Mesendoderm (in vitro differentiated cells): ENCODE data around the gene CCKAR.

Experiments used
- DNase-seq: peaks from one replicate; pipeline ENCODE4 v3.0.0; 2013
- H2AK5ac ChIP-seq: 2 replicates; pipeline ENCODE4 v1.6.1; 2013; ENCODE audit warnings: low read length, inconsistent platforms
- H2BK120ac ChIP-seq: 2 replicates; pipeline ENCODE4 v1.6.1; 2013; ENCODE audit warnings: low read depth, mild to moderate bottlenecking, low read length, moderate library complexity, mixed read lengths
- H2BK15ac ChIP-seq: replicated peaks from 2 replicates; pipeline ENCODE4 v1.6.1; 2013; ENCODE audit warnings: low read depth, mild to moderate bottlenecking, moderate library complexity
- H2BK5ac ChIP-seq: 2 replicates; pipeline ENCODE4 v1.6.1; 2013; ENCODE audit warnings: low read length, inconsistent platforms
- H3K18ac ChIP-seq: 2 replicates; pipeline ENCODE4 v1.6.1; 2013; ENCODE audit warnings: mild to moderate bottlenecking, low read length, mixed read lengths
- H3K23ac ChIP-seq: one replicate; pipeline ENCODE4 v1.6.1; 2013; ENCODE audit warnings: low read length
- H3K27ac ChIP-seq: 2 replicates; pipeline ENCODE4 v1.5.1; 2013; ENCODE audit warnings: low read depth, mild to moderate bottlenecking, inconsistent platforms, low read length, moderate library complexity
- H3K27me3 ChIP-seq: 2 replicates; pipeline ENCODE4 v1.6.1; 2013; ENCODE audit warnings: low read length, control low read depth, mild to moderate bottlenecking, inconsistent platforms; ENCODE audit not compliant: insufficient read depth, poor library complexity
- H3K36me3 ChIP-seq: 2 replicates; pipeline ENCODE4 v1.6.1; 2013; ENCODE audit warnings: low read length, inconsistent platforms; ENCODE audit not compliant: control insufficient read depth, insufficient read depth
- H3K4ac ChIP-seq: one replicate; pipeline ENCODE4 v1.6.1; 2013; ENCODE audit warnings: low read depth, mild to moderate bottlenecking, low read length, moderate library complexity
- H3K4me1 ChIP-seq: 2 replicates; pipeline ENCODE4 v1.6.1; 2013; ENCODE audit warnings: low read depth, low read length, inconsistent platforms; ENCODE audit not compliant: control insufficient read depth
- H3K4me2 ChIP-seq: 2 replicates; pipeline ENCODE4 v1.6.1; 2013; ENCODE audit warnings: low read length
- H3K4me3 ChIP-seq: 2 replicates; pipeline ENCODE4 v1.5.1; 2013; ENCODE audit warnings: mild to moderate bottlenecking, low read length
- H3K56ac ChIP-seq: one replicate; pipeline ENCODE4 v1.6.1; 2013; ENCODE audit warnings: low read length
- H3K79me1 ChIP-seq: 2 replicates; pipeline ENCODE4 v1.6.1; 2013; ENCODE audit warnings: low read length, inconsistent platforms
- H3K79me2 ChIP-seq: 2 replicates; pipeline ENCODE4 v1.6.1; 2013; ENCODE audit warnings: mild to moderate bottlenecking, low read length; ENCODE audit not compliant: control insufficient read depth, insufficient read depth
- H3K9ac ChIP-seq: 2 replicates; pipeline ENCODE4 v1.6.1; 2013; ENCODE audit warnings: low read length, inconsistent platforms
- H4K5ac ChIP-seq: one replicate; pipeline ENCODE4 v1.6.1; 2013; ENCODE audit warnings: low read length
- H4K8ac ChIP-seq: one replicate; pipeline ENCODE4 v1.6.1; 2013; ENCODE audit warnings: low read depth, mild to moderate bottlenecking, control low read depth, low read length, moderate library complexity
- WGBS: extraction: QIAGEN DNeasy Blood & Tissue Kit; methylation state at CpG from one replicate; pipeline ENCODE4 v1.1.7; 2013; ENCODE audit warnings: low lambda C conversion rate, missing lambda C conversion rate; ENCODE audit not compliant: insufficient coverage; ENCODE audit errors: extremely low coverage; 5-methylcytosine and 5-hydroxymethylcytosine counted together

Gene CCKAR

GRCh38 chr4:26462874-26463273 is 27.4 kb downstream of the CCKAR start:
- Histone ChIP-seq H3K79me2 (no peaks in the 10 kb centered on the region), H2BK15ac (no peak overlapping the region), H3K36me3 (no peaks in the 10 kb centered on the region), H3K4ac (no peak overlapping the region), H3K23ac (no peak overlapping the region), H3K4me1 (no peaks in the 10 kb centered on the region), H2BK120ac (no peak overlapping the region), H3K79me1 (no peaks in the 10 kb centered on the region), H2BK5ac (no peak overlapping the region), H3K27me3 (no peaks in the 10 kb centered on the region), H3K4me2 (no peak overlapping the region), H3K56ac (no peak overlapping the region), H3K9ac (no peak overlapping the region), H3K18ac (no peak overlapping the region), H4K8ac (no peak overlapping the region), H3K27ac (no peak overlapping the region), H4K5ac (no peak overlapping the region), H2AK5ac (no peak overlapping the region), H3K4me3 (no peak overlapping the region)
- DNase-seq, result no peak
- WGBS, result no CpG with 5 or more reads among the region's 2 CpGs

GRCh38 chr4:26459756-26460530 is 30.3 kb downstream of the CCKAR start:
- no peak overlapping the region for H3K4me2 ChIP-seq
- no peak overlapping the region for H2BK120ac ChIP-seq
- no peaks in the 10 kb centered on the region for H3K79me2 ChIP-seq
- no peaks in the 10 kb centered on the region for H3K4me1 ChIP-seq
- no peak overlapping the region for H2AK5ac ChIP-seq
- no peak overlapping the region for H4K8ac ChIP-seq
- no peaks in the 10 kb centered on the region for H3K36me3 ChIP-seq
- no peak for DNase-seq
- H3K79me1 ChIP-seq, result no peaks in the 10 kb centered on the region
- no peak overlapping the region for H3K56ac ChIP-seq
- no peak overlapping the region for H4K5ac ChIP-seq
- no peak overlapping the region for H3K18ac ChIP-seq
- no peak overlapping the region for H2BK15ac ChIP-seq
- no peak overlapping the region for H3K4me3 ChIP-seq
- H3K27me3 ChIP-seq, result no peaks in the 10 kb centered on the region
- H3K4ac ChIP-seq, result no peak overlapping the region
- H3K23ac ChIP-seq, result no peak overlapping the region
- no peak overlapping the region for H3K27ac ChIP-seq
- H2BK5ac ChIP-seq, result no peak overlapping the region
- no peak overlapping the region for H3K9ac ChIP-seq
- WGBS, result no CpG with 5 or more reads among the region's 13 CpGs

GRCh38 chr4:26459054-26459755 is 31.1 kb downstream of the CCKAR start:
- Histone ChIP-seq H3K18ac (no peak overlapping the region), H3K4me3 (no peak overlapping the region), H2AK5ac (no peak overlapping the region), H4K5ac (no peak overlapping the region), H3K23ac (no peak overlapping the region), H3K79me1 (no peaks in the 10 kb centered on the region), H2BK5ac (no peak overlapping the region), H3K4ac (no peak overlapping the region), H3K27ac (no peak overlapping the region), H3K79me2 (no peaks in the 10 kb centered on the region), H3K4me2 (no peak overlapping the region), H3K56ac (no peak overlapping the region), H3K4me1 (no peaks in the 10 kb centered on the region), H3K36me3 (no peaks in the 10 kb centered on the region), H2BK120ac (no peak overlapping the region), H2BK15ac (no peak overlapping the region), H4K8ac (no peak overlapping the region), H3K9ac (no peak overlapping the region), H3K27me3 (no peaks in the 10 kb centered on the region)
- whole genome bisulfite sequencing, result no CpG with 5 or more reads among the region's 19 CpGs
- DNase-seq, result peak; percentile 73

GRCh38 chr4:26458157-26458561 is 32.1 kb downstream of the CCKAR start:
- Histone ChIP-seq H3K56ac (no peak overlapping the region), H2BK5ac (no peak overlapping the region), H3K4me3 (no peak overlapping the region), H2BK15ac (no peak overlapping the region), H3K79me1 (no peaks in the 10 kb centered on the region), H2AK5ac (no peak overlapping the region), H3K9ac (no peak overlapping the region), H3K4me2 (no peak overlapping the region), H3K27me3 (no peaks in the 10 kb centered on the region), H3K36me3 (no peaks in the 10 kb centered on the region), H4K8ac (no peak overlapping the region), H3K4me1 (no peaks in the 10 kb centered on the region), H3K79me2 (no peaks in the 10 kb centered on the region), H3K27ac (no peak overlapping the region), H3K4ac (no peak overlapping the region), H3K23ac (no peak overlapping the region), H4K5ac (no peak overlapping the region), H2BK120ac (no peak overlapping the region), H3K18ac (no peak overlapping the region)
- no peak for DNase-seq
- no CpG with 5 or more reads among the region's 7 CpGs for WGBS

- no peak overlapping the region for H2BK15ac ChIP-seq
- H4K8ac ChIP-seq, result no peak overlapping the region
- H2AK5ac ChIP-seq, result no peak overlapping the region
- H4K5ac ChIP-seq, result no peak overlapping the region
- H3K4me1 ChIP-seq, result peaks cover 3% of the 10 kb centered on the region
- no peaks in the 10 kb centered on the region for H3K79me2 ChIP-seq
- no peak for DNase-seq
- H3K4me2 ChIP-seq, result no peak overlapping the region
- no peak overlapping the region for H3K4ac ChIP-seq
- no peaks in the 10 kb centered on the region for H3K79me1 ChIP-seq
- no peaks in the 10 kb centered on the region for H3K36me3 ChIP-seq
- H3K56ac ChIP-seq, result no peak overlapping the region
- H3K18ac ChIP-seq, result no peak overlapping the region
- H3K4me3 ChIP-seq, result no peak overlapping the region
- H3K27me3 ChIP-seq, result no peaks in the 10 kb centered on the region
- H3K27ac ChIP-seq, result no peak overlapping the region
- no CpG with 5 or more reads among the region's 6 CpGs for WGBS
- H2BK120ac ChIP-seq, result no peak overlapping the region
- H2BK5ac ChIP-seq, result no peak overlapping the region
- H3K23ac ChIP-seq, result no peak overlapping the region
- H3K9ac ChIP-seq, result no peak overlapping the region
Observed at GRCh38 chr4:26457412-26457811, 32.9 kb downstream of the CCKAR start.
